ENCODE results near the gene FIGNL1.

Gene FIGNL1

DNA sequence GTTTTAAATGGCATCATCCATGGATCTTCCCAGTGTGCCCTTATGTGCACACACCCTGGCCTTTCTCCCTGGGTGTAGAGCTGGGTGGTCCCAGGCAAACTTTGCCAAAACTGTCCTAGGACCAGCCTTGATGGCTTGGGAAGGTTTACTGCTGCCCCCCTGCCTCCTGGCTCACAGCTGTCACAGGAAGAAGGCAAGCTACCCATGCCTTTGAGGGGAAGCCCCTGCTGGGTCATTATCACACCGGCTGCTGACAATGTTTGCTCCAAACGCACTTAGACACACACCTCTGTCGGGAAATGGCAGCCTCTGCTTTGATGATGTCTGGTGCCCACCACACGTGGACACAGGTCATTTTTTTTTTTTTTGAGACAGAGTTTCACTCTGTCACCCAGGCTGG is 25.2 kb upstream of the FIGNL1 start:
- no peak overlapping the region for H3K9ac ChIP-seq (ENCODE audit: low read length)
- H3K36me3 ChIP-seq (ENCODE audit: low read length), result no peaks in the 10 kb centered on the region
- H3K9me2 ChIP-seq (replicated peaks; ENCODE audit: insufficient read depth, low read length), result no peaks in the 10 kb centered on the region
- H3F3A ChIP-seq (ENCODE audit: insufficient read depth), result no peaks in the 10 kb centered on the region
- no peak overlapping the region for H3K4me2 ChIP-seq (ENCODE audit: low read depth, low read length, poor library complexity, severe bottlenecking)
- H3K79me2 ChIP-seq (ENCODE audit: insufficient read depth, low read length), result no peaks in the 10 kb centered on the region
- H3K27ac ChIP-seq (ENCODE audit: low read depth, low read length), result no peak overlapping the region
- no peaks in the 10 kb centered on the region for H3K27me3 ChIP-seq (ENCODE audit: low read length)
- TF ChIP-seq, protein P1, sequence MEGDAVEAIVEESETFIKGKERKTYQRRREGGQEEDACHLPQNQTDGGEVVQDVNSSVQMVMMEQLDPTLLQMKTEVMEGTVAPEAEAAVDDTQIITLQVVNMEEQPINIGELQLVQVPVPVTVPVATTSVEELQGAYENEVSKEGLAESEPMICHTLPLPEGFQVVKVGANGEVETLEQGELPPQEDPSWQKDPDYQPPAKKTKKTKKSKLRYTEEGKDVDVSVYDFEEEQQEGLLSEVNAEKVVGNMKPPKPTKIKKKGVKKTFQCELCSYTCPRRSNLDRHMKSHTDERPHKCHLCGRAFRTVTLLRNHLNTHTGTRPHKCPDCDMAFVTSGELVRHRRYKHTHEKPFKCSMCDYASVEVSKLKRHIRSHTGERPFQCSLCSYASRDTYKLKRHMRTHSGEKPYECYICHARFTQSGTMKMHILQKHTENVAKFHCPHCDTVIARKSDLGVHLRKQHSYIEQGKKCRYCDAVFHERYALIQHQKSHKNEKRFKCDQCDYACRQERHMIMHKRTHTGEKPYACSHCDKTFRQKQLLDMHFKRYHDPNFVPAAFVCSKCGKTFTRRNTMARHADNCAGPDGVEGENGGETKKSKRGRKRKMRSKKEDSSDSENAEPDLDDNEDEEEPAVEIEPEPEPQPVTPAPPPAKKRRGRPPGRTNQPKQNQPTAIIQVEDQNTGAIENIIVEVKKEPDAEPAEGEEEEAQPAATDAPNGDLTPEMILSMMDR (IDR thresholded peaks at IDR 0.05; ENCODE audit: insufficient read depth, low read length, poor library complexity, severe bottlenecking), result no peak
- no peak for TF ChIP-seq EZH2phosphoT487 (conservative IDR thresholded peaks at IDR 0.05; ENCODE audit: low read length)
- H2AFZ ChIP-seq (ENCODE audit: low read depth, low read length, severe bottlenecking), result no peak overlapping the region
- no peaks in the 10 kb centered on the region for H4K20me1 ChIP-seq (ENCODE audit: low read depth, low read length)
- H3K9me3 ChIP-seq (ENCODE audit: insufficient read depth, low read length), result no peaks in the 10 kb centered on the region
- no peak overlapping the region for H3K4me3 ChIP-seq (ENCODE audit: insufficient read depth, low read length, poor library complexity, severe bottlenecking)

DNA sequence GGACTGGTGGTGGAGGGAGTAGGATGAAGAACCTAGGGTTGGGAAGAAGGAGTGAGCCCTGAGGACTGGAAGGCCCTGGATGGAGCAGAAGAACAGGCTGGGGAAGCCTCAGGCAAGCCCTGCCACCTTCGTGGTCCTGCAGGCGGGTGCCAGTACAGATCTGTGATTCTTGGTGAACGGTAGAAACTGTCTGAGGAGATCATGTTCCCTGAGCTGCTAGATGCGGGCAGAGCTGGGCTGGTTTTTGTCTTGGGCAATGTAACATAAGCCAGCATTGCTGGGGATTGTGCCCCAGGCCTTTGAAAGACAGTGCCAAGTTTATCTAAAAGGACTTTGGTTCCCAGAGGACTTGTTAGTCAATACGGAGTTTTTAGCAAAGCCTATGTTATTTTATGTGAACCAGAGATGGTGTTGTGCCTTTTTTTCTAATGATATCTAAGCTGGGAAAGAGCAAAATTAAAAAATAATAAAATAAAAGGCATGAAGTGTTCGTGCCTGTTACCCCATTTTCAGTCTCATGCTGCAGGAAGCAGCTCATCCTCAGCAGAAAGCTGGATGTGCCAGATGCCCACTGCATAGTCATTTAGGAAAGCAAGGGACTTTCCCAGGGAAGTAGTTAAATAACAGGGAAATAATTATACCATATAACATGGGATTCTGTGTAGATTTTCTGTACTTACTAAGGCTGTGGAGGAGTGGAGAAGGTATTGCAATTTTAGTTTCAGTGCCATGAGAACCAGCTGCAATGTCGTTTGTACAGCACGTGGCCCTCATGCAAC is 24.4 kb upstream of the FIGNL1 start:
- Histone ChIP-seq H3K36me3 (ENCODE audit: low read length) (no peaks in the 10 kb centered on the region), H3K27me3 (ENCODE audit: low read length) (no peaks in the 10 kb centered on the region), H3K4me3 (ENCODE audit: insufficient read depth, low read length, poor library complexity, severe bottlenecking) (no peak overlapping the region), H3K9me2 (replicated peaks; ENCODE audit: insufficient read depth, low read length) (no peaks in the 10 kb centered on the region), H3K27ac (ENCODE audit: low read depth, low read length) (no peak overlapping the region), H3K9ac (ENCODE audit: low read length) (no peak overlapping the region), H3F3A (ENCODE audit: insufficient read depth) (no peaks in the 10 kb centered on the region), H4K20me1 (ENCODE audit: low read depth, low read length) (no peaks in the 10 kb centered on the region), H3K4me2 (ENCODE audit: low read depth, low read length, poor library complexity, severe bottlenecking) (no peak overlapping the region), H3K79me2 (ENCODE audit: insufficient read depth, low read length) (no peaks in the 10 kb centered on the region), H2AFZ (ENCODE audit: low read depth, low read length, severe bottlenecking) (no peak overlapping the region), H3K9me3 (ENCODE audit: insufficient read depth, low read length) (no peaks in the 10 kb centered on the region)
- TF ChIP-seq, protein P1 (IDR thresholded peaks at IDR 0.05; ENCODE audit: insufficient read depth, low read length, poor library complexity, severe bottlenecking), result no peak
- TF ChIP-seq EZH2phosphoT487 (conservative IDR thresholded peaks at IDR 0.05; ENCODE audit: low read length), result no peak

DNA sequence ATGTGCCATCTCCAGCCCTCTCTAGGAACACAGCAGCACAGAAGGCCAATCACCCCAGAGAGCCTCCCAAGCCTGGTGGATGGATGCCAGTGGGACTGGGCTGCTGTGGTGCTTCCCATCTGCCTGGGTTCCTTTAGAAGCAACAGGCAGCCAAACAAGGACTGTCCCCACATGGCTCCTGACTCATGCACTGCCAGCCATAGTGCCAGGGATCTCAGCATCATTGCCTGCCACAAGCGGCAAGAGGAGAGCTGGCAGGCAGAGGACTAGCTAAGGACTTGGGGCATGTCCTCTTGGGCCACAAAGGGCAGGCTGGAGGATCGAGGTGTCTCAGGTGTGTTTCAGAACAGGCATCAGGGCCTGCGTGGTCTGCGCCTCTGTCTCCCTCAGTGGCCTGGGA is 23.4 kb upstream of the FIGNL1 start:
- Histone ChIP-seq H3K27me3 (ENCODE audit: low read length) (no peaks in the 10 kb centered on the region), H3K4me2 (ENCODE audit: low read depth, low read length, poor library complexity, severe bottlenecking) (no peak overlapping the region), H3F3A (ENCODE audit: insufficient read depth) (no peaks in the 10 kb centered on the region), H3K79me2 (ENCODE audit: insufficient read depth, low read length) (no peaks in the 10 kb centered on the region), H4K20me1 (ENCODE audit: low read depth, low read length) (no peaks in the 10 kb centered on the region), H3K9me3 (ENCODE audit: insufficient read depth, low read length) (no peaks in the 10 kb centered on the region), H3K36me3 (ENCODE audit: low read length) (no peaks in the 10 kb centered on the region), H3K9ac (ENCODE audit: low read length) (no peak overlapping the region), H3K9me2 (replicated peaks; ENCODE audit: insufficient read depth, low read length) (no peaks in the 10 kb centered on the region), H3K4me3 (ENCODE audit: insufficient read depth, low read length, poor library complexity, severe bottlenecking) (no peak overlapping the region), H3K27ac (ENCODE audit: low read depth, low read length) (no peak overlapping the region), H2AFZ (ENCODE audit: low read depth, low read length, severe bottlenecking) (no peak overlapping the region)
- TF ChIP-seq EZH2phosphoT487 (conservative IDR thresholded peaks at IDR 0.05; ENCODE audit: low read length), result no peak
- TF ChIP-seq, protein P1 (IDR thresholded peaks at IDR 0.05; ENCODE audit: insufficient read depth, low read length, poor library complexity, severe bottlenecking), result no peak

Measured in SU-DHL-6 (cell line).